ELF-1 (cell line): Measurements from ENCODE around the gene TRIM62.
"Not testable (repeated sequence)": the region's sequence is repeated elsewhere in the genome, so short reads cannot be mapped to it uniquely, and the experiment has no call there.

Source experiments
- DNase-seq: peaks from one replicate; pipeline ENCODE4 v3.0.0-alpha.2; 2016; ENCODE audit warnings: low read depth, low spot score

TRIM62 gene

GRCh38 chr1:33137800-33138199 lies 44.0 kb downstream of the TRIM62 start:
- peak; percentile 54 for DNase-seq

DNA sequence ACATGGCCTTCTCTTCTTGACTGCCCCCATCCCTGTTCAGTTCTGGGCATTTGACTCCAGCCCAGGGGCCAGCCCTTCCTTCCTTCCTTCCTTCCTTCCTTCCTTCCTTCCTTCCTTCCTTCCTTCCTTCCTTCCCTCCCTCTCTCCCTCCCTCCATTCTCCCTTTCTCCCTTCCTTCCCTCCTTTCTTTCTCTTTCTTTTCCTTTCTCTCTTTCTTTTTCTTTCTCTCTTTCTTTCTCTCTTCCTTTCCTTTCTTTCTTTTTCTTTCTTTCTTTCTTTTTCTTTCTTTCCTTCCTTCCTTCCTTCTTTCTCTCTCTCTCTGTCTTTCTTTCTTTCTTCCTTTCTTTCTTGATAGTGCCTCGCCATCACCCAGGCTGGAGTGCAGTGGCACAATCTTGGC lies 45.8 kb downstream of the TRIM62 start:
- DNase-seq = not testable (repeated sequence)

DNA sequence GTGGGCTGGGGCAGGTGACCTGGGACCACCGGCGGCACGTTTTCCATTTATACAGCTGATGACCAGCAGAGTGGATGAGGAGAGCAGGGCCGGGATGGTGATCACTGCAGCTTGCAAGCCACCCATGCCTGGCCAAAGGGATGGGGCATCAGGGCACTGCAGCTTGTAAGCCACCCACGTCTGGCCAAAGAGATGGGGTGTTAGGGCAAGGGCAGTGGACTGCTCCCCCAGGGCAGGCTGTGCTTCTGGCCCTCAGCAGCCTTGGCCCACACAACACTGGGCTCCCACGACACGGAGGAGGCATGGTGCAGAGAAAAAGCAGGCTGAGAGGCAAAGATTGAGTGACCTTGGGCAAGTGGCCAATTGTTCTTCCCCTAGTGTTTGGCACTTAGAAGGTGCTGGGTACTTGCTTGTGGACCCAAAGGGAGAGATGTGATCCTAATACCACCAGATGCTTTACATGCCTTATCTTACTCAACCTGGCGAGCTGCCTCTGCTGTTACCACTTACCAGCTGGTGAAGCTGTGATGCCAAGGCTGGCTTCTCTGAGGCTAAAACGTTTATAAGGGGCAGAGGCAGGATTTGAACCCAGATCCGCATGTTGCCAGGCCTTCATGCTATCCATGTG lies 48.3 kb downstream of the TRIM62 start:
- DNase-seq = no peak

DNA sequence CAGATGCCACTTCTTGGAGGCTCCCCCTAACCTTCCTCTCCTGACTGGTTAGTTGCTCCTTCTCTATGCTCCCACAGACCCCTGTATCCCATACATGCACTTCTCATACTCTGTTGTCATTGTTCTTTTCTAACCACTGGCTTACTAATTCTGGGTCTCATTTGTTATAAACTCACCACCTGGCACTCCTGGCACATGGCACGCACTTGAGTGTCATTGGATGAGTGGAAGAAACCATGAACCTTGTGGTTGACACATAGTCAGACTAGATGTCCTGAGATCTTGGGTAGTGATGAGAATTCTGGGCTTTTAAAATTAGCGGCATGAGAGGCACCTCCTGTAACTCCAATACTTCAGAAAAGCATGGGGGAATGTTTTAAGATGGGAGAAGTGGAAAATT lies 49.3 kb downstream of the TRIM62 start:
- DNase-seq = no peak

DNA sequence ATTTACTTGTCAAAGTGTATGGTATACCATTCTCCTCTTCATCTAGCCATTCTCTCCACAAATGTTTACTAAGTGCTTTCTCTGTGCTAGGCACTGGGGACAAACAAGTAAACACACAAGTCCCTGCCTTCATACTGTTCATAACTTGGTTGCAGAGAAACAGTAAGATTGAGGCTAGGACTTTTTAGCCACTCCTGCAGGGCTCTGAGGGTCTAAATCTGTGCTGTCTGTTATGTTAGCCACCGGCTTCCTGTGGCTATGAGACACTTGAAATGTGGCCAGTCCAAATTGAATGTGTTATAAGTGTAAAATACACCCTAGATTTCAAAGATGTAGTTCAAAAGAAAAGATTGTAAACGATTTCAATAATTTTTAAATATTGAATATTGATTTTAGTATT lies 50.7 kb downstream of the TRIM62 start:
- no peak for DNase-seq

DNA sequence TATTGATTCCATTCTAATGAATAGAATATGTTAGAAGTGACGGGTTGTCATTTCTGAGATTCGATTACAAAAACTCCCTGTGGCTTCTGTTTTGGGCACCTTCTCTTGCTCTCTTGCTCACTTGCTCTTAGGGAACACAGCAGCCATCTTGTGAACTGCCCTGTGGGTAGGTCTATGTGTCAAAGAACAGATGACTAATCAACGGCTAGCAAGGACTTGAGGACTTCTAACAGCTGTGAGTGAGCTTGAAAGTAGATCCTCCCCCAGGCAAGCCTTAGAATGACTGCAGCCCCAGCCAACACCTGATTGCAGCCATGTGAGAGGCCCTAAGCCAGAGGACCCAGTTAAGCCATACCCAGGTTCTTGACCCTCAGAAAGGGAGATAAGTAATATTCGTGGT lies 51.5 kb downstream of the TRIM62 start:
- no peak for DNase-seq

- DNase-seq = no peak
These were observed 53.1 kb downstream of the TRIM62 start for GRCh38 chr1:33128781-33129180.

GRCh38 chr1:33127001-33127823 lies 54.6 kb downstream of the TRIM62 start:
- DNase-seq = peak; percentile 99

DNA sequence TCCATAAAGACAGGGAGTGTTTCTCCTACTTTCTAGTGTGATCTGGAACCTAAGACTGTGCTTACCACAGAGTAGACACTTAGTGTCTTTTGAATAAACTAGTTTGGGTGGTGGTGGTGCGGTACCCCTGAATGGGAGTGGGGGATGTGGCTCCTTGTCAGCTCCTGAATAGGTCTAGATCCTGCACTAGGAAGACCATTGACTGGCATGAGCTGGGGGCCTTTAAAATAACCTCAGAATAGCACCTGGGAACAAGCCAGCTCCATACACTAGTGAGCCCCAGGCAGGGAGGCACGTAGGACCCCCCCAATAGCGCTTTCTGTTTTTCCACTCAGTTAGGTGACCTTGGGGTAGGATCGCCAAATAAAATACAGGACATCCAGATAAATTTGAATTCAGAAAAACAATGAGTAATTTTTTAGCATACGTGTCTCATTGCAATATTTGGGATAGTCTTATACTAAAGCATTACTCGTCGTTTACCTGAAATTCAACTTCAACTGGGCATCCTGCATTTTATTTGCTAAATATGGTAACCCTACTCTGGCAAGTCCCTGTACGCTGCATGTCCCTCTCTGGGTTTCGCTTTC lies 55.3 kb downstream of the TRIM62 start:
- DNase-seq = no peak

DNA sequence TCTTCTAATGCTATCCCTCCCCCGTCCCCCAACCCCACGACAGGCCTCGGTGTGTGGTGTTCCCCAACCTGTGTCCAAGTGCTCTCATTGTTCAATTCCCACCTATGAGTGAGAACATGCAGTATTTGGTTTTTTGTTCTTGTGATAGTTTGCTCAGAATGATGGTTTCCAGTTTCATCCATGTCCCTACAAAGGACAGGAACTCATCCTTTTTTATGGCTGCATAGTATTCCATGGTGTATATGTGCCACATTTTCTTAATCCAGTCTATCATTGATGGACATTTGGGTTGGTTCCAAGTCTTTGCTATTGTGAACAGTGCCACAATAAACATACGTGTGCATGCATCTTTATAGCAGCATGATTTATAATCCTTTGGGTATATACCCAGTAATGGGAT lies 57.2 kb downstream of the TRIM62 start:
- DNase-seq = not testable (repeated sequence)

DNA sequence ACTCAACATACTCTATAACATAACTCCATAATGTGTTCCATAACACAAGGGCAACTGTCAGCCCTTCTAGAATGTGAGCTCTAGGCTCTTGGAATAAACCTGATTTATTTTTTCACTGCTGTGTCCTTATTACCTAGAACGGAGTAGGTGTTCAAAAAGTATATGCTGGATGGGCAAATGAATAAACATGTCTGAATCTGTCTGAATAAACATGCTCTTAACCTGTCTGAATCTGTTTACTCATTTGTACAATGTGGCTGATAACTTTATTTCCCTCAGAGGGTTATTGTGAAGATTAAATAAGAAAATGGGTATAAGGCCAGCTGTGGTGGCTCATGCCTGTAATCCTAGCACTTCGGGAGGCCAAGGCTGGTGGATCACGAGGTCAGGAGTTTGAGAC lies 58.6 kb downstream of the TRIM62 start:
- no peak for DNase-seq

- no peak for DNase-seq
These were observed 59.2 kb downstream of the TRIM62 start for GRCh38 chr1:33122483-33123178.

DNA sequence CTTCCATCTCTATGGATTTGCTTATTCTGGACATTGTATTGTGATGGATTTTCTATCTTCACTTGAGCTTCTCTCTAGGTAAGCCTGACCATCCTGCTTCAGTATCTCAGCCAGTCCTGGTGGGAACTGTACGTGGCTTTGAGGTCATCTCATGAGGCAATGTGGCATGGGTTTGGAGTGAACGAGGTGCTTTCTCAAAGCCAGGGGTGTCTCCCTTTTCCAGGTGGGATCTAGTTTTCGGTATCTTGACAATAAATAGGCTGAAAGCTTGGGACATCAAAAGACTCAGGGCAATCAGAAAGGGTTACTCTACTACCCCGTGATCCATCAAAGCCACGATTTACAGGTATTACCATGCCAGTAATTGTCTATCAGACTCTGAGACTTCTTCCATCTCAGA lies 60.1 kb downstream of the TRIM62 start:
- DNase-seq = no peak

DNA sequence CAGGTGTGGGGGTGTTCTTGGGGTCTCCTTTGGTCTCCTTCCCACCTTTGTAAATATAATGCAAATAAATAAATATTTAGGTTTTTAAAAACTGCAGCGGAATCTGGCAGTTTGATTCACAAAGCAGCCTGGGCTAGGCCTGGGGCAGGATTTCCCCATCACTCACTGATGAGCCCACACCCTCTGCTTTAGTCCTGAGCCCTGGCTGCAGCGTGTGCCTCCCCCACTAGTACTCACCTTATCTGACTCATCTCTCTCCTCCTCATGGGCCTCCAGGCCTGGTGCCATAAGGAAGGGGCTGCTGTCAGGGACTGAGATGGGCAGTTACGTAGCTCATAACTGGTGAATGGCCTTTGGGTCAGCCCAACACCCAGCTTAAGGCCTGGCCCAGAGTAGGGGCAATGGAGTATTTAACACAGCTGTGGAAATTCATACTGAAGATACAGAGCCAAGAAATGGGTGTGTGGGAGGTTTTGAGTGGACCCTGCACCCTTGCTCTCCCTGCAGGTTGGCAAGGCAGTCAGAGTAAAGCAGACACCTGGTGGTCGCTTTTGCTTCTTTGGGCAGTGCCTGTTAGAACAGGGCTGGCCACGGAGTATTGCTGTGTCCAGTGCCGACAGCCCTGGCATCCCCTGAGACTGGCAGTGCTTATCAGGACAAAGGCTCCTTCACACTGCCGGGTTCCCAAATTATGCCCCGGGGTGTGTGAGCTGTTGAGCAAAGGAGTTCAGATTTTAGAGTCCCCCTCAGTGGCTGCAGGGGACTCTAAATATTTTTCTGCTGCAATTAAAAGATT lies 61.2 kb downstream of the TRIM62 start:
- no peak for DNase-seq

- DNase-seq = no peak
These were observed 62.2 kb downstream of the TRIM62 start for GRCh38 chr1:33119532-33120217.

DNA sequence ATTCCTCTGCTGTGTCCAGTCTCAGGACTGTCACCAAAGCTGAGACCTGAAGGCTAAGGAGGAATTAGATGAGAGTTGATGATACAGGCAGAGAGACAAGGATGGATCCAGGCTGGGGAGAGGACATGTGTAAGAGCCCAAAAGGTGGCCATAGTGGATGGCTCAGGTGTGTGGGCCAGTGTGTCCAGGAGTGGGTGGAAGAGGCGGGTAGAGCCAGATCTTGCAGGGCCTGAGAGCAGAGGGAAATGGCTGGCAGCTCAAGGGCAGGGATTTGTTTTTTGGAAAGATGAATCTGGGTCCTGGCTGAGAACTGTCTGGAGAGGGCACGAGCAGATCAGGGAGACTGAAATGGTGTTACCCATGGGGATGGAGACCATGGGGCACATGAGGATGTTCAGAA lies 62.8 kb downstream of the TRIM62 start:
- no peak for DNase-seq

- no peak for DNase-seq
These were observed 63.6 kb downstream of the TRIM62 start for GRCh38 chr1:33118274-33118673.

DNA sequence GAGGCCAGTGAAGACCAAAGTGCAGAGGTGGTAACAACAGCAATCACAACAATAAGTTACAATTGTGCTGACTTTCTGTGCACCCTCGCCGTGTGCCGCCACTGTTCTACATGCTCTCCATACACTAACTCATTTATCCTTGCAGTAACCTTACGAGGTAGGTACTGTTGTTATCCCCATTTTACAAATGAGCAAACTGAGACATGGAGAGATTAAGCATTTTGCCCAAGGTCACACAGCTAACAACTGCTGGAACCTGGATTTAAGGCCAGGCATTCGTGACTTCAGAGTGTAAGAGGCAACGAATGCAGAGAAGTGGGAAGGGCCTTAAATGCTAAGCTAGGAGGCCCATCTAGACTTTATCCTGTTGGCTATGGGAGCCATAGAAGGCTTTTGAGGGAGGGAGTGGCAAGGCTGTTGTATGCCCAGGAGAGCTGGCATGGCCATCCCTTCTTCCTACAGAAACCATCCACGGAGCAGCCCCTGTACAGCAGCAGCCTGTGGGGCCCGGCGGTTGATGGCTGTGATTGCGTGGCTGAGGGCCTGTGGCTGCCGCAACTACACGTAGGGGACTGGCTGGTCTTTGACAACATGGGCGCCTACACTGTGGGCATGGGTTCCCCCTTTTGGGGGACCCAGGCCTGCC lies 64.3 kb downstream of the TRIM62 start:
- no peak for DNase-seq

DNA sequence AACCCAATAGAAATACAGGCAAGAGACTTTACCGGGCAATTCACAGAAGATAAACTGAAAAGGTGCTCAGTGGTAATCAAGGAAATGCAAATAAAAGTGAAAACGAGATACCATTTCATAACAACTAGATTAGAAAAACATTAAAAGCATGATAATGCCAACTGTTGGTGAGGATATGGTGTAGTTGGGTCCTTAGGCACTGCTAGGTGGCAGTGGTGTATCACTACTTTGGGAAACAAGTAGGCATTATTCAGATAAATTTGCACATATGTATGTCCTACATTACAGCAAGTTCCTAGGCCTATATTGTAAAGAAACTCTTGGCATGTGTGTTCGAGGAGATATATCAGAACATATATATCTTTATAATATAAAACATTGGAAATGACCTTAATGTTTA lies 69.9 kb downstream of the TRIM62 start:
- DNase-seq = no peak

- no peak for DNase-seq
These were observed 71.4 kb downstream of the TRIM62 start for GRCh38 chr1:33110477-33110876.

DNA sequence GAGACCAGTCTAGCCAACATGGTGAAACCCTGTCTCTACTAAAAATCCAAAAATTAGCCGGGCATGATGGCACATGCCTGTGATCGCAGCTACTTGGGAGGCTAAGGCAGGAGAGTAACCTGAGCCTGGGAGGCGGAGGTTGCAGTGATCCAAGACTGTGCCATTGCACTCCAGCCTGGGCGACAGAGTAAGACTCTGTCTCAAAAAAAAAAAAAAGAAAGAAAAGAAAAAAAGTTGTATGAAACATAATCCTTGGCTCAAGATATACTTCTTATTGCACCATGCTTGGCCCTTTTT lies 81.8 kb downstream of the TRIM62 start:
- not testable (repeated sequence) for DNase-seq
